ENCODE results near the gene RNF144B.
"Not testable (repeated sequence)": the region's sequence is repeated elsewhere in the genome, so short reads cannot be mapped to it uniquely, and the experiment has no call there.

Gene RNF144B

DNA sequence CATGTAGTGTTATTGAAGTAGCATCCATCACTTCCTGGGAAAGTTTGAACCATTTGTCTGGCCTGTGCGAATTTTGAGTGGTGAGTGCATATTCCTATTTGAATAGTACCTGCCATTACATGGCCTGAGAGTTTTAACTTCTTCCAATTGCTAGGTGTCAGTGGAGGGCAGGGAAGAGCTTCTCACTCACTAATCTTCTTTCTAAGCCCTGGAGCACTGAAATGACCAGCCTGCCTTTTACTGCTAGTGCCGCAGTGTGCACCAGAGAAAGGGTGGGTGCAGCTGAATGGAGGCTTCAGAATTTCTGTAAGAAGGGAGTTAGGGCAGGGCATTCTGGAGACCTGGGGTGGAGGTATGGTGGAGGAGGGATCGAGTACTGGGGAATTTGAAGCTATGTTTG lies 45.5 kb downstream of the RNF144B start:
- FAIRE-seq (no peak), DNase-seq (ENCODE audit: insufficient read length, low spot score) (no peak)

- no peak for DNase-seq (ENCODE audit: insufficient read length, low spot score)
- FAIRE-seq: peak; percentile 59
Measured at GRCh38 chr6:18433059-18433458, 45.9 kb downstream of the RNF144B start.

- DNase-seq (ENCODE audit: insufficient read length, low spot score) (no peak), FAIRE-seq (no peak)
Measured at GRCh38 chr6:18436341-18436740, 49.2 kb downstream of the RNF144B start.

- DNase-seq (ENCODE audit: insufficient read length, low spot score) (no peak), FAIRE-seq (no peak)
Measured at GRCh38 chr6:18439581-18439980, 52.4 kb downstream of the RNF144B start.

DNA sequence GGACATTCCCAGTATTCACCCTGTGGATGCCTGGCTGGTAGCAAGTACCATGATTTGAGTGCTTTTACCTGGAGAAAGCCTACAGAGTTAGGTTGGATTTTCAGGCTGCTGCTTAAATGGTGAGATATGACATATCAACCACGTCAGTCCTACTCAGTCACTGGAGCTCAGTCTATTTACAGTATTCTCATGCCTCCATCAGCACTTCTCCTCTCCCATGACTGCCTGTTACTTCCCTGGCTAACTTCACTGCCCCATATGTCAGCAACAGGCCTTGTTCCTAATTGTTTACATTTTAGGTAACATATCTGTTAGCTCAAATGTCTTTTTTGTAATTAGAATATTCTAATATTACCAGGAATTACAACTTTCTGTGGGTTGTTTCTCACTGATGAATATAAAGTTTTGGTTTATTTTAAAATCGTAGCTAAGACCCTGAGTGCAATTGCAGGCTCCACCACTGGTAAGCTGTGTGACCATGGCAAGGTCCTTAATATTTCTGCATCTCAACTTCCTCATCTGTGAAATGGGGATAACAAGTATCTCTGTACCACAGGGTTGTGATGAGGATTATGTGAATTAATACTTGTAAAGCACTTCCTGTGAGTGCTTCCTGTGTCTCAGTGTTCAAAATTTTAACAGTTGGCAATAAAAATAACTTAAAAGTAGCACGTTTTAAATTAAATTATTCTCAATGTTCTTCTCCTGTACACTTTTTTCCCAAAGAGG lies 54.3 kb downstream of the RNF144B start:
- DNase-seq (ENCODE audit: insufficient read length, low spot score): no peak
- FAIRE-seq: no peak

- DNase-seq (ENCODE audit: insufficient read length, low spot score): no peak
- FAIRE-seq: no peak
Measured at GRCh38 chr6:18444111-18444510, 57.0 kb downstream of the RNF144B start.

GRCh38 chr6:18445228-18445627 lies 58.1 kb downstream of the RNF144B start:
- DNase-seq (ENCODE audit: insufficient read length, low spot score) (no peak), FAIRE-seq (no peak)

- FAIRE-seq (no peak), DNase-seq (ENCODE audit: insufficient read length, low spot score) (no peak)
Measured at GRCh38 chr6:18446771-18447170, 59.6 kb downstream of the RNF144B start.

GRCh38 chr6:18447552-18447951 lies 60.4 kb downstream of the RNF144B start:
- DNase-seq (ENCODE audit: insufficient read length, low spot score) (no peak), FAIRE-seq (no peak)

DNA sequence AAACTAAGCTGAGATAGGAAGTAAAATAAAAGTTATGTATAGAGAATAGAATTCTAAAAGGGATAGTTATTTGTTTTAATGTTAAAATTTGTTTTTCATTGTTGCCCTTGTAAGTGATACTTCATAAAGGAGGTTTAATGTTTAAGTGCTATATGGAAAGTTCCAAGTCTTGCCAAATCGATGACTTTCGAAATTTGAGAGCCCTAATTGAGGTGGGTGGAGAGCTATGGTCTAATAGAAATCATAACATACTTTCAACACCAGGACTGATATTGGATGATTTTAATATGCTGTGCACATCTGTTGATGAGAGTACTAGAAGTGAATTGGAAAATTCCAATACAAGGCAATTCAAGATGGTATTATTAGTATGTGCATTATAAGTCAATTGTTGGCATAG lies 64.6 kb downstream of the RNF144B start:
- FAIRE-seq (no peak), DNase-seq (ENCODE audit: insufficient read length, low spot score) (no peak)

DNA sequence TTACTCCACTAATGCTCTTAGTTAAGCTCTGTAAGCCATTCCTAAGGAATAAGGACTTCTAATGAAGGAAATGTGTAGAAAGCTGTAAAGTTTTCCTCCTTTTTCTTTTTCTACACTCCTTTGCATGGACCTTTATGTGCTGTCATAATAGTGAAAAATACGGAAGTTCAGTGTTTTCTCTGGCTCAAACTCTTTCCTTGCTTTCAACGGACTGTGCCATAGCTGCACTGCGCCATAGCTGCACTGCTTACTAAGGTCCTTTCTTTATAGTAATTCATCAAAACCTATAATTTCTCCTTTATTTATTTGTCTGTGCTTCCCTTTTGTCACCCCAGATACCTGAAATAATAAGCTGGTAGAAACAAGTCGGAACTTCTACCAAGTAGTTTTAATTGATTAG lies 67.3 kb downstream of the RNF144B start:
- FAIRE-seq: no peak
- DNase-seq (ENCODE audit: insufficient read length, low spot score): no peak

DNA sequence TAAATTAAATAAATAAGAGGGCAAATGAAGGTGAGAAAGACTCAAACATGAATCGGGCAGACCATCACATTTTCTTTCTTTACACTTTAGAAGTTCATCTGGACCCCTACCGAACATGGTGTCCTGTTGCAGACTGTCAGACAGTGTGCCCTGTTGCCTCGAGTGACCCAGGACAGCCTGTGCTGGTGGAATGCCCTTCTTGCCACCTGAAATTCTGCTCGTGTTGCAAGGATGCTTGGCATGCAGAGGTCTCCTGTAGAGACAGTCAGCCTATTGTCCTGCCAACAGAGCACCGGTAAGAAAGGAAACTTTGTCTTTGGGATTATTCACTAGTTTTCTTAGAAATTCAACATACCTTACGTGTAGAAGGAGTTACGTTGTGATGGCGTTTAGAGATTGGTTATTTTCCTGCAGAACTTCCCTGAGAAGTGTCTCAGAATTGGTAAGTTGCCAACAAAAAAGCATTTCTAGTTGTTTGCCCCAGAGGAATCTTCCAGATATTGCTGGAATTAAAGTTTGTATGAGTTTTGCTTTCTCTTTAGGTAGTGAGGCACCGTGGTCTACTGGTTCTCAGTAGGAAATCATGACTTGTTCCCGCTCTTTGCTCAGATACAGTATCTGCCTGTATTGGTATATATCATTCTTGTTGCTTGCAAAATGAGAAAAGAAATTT lies 70.1 kb downstream of the RNF144B start:
- no peak for DNase-seq (ENCODE audit: insufficient read length, low spot score)
- no peak for FAIRE-seq

- not testable (repeated sequence) for DNase-seq (ENCODE audit: insufficient read length, low spot score); FAIRE-seq
Measured at GRCh38 chr6:18458086-18458485, 70.9 kb downstream of the RNF144B start.

- FAIRE-seq (no peak), DNase-seq (ENCODE audit: insufficient read length, low spot score) (no peak)
Measured at GRCh38 chr6:18463429-18463828, 76.3 kb downstream of the RNF144B start.

DNA sequence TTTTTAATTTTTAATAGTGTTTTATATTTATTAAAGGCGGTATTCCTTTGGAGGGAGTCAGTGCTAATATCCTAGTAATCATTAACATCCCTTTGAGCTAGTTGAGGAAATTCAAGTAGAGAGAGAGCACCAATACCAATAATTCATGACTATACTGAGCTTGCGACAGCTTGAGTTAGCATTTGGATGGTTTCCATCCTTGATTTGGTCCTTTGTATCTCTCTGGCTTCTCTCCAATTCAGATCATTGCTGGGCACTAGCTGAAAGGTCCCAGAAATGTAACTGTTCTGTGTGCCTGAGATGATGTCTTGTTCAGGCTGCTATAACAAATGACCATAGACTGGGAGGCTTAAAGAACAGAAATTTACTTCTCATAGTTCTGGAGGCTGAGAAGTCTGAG lies 77.0 kb downstream of the RNF144B start:
- FAIRE-seq (no peak), DNase-seq (ENCODE audit: insufficient read length, low spot score) (no peak)

GRCh38 chr6:18465410-18466154 lies 78.4 kb downstream of the RNF144B start:
- FAIRE-seq: no peak
- no peak for DNase-seq (ENCODE audit: insufficient read length, low spot score)

- DNase-seq (ENCODE audit: insufficient read length, low spot score) (no peak), FAIRE-seq (no peak)
Measured at GRCh38 chr6:18467741-18468502, 80.8 kb downstream of the RNF144B start.

- DNase-seq (ENCODE audit: insufficient read length, low spot score) (no peak), FAIRE-seq (no peak)
Measured at GRCh38 chr6:18468503-18468843, 81.3 kb downstream of the RNF144B start.

DNA sequence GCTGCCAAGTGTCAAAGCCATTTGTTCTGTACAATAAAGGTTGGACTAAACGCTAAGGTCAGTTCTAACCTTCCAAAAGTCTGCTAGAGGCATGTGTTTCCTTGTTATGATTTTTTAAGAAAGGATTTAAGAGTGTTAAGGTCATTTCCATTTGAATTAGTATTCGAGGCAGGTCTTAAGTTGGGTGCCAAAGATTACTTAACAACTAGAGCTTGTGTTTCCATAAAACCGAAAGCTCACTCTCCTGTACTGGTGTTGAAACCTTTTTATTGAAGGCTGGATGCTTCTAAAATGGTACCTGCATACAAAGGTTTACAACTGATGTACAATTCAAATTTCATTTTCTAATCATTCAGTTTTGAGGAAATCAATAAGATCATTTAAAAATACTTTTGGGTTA lies 82.4 kb downstream of the RNF144B start:
- FAIRE-seq (no peak), DNase-seq (ENCODE audit: insufficient read length, low spot score) (no peak)

GRCh38 chr6:18471232-18471964 lies 84.2 kb downstream of the RNF144B start:
- DNase-seq (ENCODE audit: insufficient read length, low spot score): no peak
- FAIRE-seq: no peak
